Suppressor macrophage treated with lipopolysaccharide for 4 hours (primary cell): Measurements from ENCODE around the gene MTCH2.
"Not testable (repeated sequence)": the region's sequence is repeated elsewhere in the genome, so short reads cannot be mapped to it uniquely, and the experiment has no call there.

ENCODE experiments used
- DNase-seq: peaks from one replicate; pipeline ENCODE4 v3.0.0-alpha.2; 2020

MTCH2 gene

DNA sequence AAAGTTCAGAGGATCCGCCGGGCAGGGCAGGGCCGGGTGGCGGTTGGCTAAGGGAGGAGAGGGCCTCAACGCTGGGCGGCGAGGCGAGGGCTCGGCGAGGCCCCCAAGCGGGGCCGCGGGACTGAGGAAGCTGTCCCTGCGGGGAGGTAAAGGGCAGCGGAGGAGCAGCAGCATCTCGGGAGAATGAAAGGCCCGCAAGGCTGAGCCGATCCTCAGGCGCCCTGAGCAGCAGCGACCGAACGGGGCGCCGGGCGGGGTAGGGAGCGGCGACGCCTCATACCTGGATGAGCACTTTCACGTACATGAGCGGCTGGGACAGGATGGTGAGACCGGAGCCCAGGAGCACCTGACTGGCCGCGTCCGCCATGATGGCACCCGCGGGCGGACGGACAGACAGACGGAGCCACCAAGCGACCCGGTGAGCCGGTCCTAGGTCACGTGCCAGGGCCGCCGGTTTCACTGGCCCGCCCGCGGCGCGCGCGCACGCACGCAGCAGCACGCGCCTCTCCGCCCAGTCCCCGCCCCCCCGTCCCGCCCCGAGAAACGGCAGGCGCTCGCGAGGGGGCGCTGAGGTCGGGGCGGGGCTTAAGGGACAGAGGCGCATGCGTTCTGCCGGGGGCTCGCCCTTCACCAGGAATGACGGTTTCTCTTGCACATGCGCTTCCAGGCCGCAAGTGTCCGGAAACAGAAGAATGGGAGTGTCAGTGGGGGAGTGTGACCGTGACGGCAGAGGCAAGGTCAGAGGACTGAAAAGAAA, at the start of gene MTCH2:
TSS of gene MTCH2 (minus strand) at position 461 of the 757 bp plus-strand sequence. CDS start at position 367, 94 bp downstream.
- peak; percentile 99 for DNase-seq

GRCh38 chr11:47691979-47692378, 49.6 kb upstream of the MTCH2 start:
- no peak for DNase-seq

DNA sequence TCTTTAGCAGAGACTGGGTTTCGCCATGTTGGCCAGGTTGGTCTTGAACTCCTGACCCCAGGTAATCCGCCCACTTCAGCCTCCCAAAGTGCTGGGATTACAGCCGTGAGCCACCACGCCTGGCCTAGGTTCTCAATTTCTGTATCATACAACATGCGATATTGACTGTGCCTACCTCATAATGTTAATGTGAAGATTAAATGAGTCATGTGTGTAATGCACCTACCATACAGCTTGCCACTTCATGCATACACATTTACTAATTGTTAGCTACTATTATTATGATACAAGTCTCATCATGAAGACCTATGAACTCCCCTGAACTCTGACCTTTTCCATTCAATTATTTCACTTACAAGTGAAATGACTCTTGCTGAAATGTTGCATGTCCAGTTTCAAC, 47.1 kb upstream of the MTCH2 start:
- no peak for DNase-seq

GRCh38 chr11:47688991-47689390, 46.6 kb upstream of the MTCH2 start:
- DNase-seq: no peak

DNA sequence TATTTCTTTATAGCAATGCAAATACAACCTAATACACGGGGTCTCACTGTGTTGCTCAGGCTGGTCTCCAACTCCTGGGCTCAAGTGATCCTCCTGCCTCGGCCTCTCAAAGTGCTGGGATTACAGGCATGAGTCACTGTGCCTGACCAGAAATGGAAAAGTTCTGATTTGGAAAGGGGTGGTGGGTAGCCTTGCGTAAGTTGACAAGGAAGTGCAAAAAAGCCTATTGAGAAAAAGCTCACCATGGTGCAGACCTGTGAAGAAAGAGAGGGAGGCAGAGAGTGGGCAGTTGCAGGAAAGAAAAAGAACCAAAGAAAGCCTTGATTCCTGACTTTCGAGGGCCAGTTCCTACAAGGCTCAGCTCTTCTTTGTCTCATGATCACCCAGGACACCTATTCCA, 45.8 kb upstream of the MTCH2 start:
- peak; percentile 37 for DNase-seq

GRCh38 chr11:47686704-47687103, 44.3 kb upstream of the MTCH2 start:
- DNase-seq: not testable (repeated sequence)

GRCh38 chr11:47686151-47686550, 43.8 kb upstream of the MTCH2 start:
- DNase-seq: no peak

DNA sequence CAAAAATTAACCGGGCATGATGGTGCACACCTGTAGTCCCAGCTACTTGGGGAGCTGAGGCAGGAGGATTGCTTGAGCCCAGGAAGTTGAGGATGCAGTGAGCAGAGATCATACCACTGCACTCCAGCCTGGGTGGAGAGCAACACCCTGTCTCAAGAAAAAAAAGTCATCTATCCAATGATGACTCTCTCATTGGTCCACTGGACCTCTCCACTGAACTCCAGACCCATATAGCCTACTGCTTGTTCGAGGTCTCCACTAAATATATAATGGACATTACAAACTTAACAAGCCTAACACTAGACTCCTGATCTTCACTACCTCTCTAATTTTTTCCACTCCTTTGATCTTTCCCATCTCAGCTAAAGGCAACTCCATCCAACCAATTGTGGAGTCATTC, 33.5 kb upstream of the MTCH2 start:
- no peak for DNase-seq

GRCh38 chr11:47672283-47672730, 29.9 kb upstream of the MTCH2 start:
- no peak for DNase-seq

DNA sequence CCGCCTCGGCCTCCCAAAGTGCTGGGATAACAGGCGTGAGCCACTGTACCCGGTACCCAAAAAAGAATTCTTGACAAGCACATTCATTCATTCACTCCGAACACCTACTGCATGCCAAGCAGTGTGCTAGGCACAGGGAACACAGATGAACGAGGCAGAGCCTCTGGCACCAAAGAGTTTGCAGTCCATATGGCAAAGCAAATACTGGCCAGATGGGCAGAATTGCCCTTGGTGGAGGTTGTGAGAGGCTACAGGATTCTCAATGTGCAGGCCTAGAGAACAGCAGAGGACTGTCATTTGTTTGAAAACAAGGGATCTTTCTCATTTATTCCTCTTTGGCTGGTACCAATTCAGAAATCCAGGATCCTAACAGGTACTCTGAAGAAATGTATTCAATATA, 27.5 kb upstream of the MTCH2 start:
- DNase-seq: no peak

- no peak for DNase-seq
Measured at GRCh38 chr11:47668665-47669064, 26.3 kb upstream of the MTCH2 start.

DNA sequence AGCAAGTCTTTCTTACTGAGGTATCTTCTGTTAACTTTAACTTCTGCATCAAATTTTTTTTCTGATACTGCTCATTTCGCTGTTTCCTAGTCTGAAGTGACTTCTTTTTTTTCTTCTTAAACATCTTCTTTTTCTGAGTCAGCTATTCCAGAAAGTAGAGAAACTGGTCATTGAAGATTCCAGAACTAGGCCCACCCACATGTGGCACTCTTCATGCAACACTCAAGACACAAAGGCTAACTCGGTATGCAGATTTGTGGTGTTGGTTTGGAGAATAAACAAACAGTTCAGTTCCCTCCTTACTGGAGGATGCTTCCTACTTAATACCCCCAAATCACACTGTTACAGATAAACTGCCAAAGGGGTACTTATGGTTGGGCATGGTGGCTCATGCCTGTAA, 25.2 kb upstream of the MTCH2 start:
- peak; percentile 12 for DNase-seq

DNA sequence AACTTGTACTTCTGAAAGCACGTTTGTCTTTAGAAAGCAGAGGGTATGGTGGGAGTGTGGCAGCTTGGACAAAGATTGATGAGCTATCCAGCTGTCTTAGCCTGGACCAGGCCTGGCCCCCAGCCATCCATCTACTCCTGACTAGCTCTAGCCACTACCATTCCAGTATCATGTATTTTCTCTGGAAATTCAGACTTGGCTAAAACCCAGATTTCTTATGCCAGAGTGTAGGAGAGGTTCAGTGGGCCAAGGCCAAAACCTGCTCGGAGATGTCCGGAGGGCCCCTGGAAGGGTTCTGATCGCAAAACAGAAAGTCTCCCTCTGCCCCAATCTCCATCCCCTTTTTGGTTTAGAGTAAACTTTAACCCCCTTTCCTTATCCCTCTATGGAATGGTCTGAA, 24.8 kb upstream of the MTCH2 start:
- DNase-seq: no peak

- not testable (repeated sequence) for DNase-seq
Measured at GRCh38 chr11:47664936-47665335, 22.6 kb upstream of the MTCH2 start.

DNA sequence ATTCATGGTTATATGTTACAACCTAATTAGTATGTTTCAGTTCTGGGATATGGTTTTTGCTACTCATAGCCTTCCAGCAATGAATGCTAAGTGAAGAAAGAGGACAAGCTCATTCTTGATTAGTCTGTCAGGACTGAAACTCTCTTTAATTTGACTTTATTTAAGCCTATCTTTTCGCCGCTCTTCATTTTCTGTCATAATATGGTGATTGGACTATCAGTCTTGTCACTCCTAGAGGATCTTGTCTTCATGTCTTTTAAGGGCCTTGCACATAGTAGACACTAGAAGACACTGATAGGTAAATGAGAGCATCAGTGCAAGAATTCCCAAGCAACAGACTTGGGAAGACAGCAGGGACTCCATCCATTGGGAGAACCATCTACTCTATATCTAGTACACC, 18.9 kb upstream of the MTCH2 start:
- DNase-seq: no peak

DNA sequence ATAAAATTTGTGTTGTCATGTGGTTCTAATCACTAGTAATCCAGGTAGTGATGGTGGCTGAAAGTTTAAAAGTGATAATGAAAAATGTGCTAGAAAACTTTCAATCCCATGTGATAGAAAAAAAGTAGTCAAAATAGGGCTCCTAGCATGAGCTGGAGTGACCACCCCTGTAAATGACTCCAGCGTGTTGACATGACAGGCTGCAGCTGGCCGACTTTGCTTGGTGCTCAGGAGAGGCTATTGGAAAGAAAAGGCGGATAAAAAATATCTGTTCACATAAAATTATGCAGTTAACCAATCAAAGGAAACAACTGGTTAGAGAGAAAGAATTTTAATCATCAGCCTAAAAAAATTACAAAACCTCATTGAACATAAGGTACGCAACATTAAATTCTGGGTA, 16.9 kb upstream of the MTCH2 start:
- no peak for DNase-seq

GRCh38 chr11:47656260-47656885, 14.0 kb upstream of the MTCH2 start:
- DNase-seq: no peak

DNA sequence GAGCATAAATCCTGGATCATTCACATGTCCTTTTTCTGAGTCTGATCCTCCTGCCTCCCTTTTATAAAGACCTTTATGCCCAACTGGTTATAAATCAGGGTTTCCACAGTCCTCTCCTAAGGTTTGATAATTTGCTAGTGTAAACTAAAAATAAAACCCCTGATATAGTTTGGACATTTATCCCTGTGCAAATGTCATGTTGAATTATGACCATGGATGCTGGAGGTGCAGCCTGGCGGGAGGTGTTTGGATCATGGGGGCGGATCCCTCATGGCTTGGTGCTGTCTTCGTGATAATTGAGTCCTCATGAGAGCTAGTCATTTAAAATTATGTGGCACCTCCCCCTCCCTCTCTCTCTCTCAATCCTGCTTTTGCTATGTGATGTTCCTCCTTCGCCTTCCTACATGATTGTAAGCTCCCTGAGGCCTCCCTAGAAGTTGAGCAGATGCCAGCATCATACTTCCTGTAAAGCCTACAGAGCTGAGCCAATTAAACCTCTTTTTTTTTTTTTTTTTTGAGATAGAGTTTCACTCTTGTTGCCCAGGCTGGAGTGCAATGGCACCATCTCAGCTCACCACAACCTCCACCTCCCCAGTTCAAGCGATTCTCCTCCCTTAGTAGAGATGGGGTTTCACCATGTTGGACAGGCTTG, 9.6 kb upstream of the MTCH2 start:
- DNase-seq: no peak

DNA sequence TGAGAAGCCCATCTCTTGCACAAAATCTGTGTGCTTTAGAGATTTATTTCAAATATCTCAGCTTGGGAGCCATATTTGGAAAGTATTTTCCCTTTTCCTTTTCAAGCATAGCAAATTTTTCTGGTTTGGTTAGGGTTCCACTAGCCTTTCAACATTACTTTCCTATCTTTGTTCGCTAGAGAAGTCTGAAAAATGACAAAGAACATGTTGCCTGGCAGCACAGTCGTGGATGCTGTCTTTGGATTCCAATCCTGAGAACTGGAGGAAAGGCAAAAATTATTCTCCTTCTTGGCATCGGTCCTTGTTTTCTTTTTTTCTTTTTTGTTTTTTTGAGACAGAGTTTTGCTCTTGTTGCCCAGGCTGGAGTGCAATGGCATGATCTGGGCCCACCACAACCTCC, 6.9 kb upstream of the MTCH2 start:
- DNase-seq: no peak

DNA sequence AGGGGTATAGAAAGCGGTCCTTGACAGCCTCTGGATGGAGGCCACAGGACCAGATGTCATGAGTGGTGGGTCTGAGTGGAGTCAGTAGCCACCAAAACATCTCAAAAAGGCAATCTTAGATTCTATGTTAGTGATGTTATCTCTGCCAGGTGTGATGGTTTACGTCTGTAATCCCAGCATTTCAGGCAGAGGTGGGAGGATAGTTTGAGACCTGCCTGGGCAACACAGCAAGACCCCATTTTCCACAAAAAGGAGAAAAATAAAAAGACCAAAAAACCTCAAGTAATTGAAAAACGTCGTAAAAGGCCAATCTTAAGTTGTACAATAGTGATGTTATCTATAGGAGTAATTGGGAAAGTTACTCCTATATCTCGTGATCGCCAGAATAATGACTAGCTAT, 3.7 kb upstream of the MTCH2 start:
- no peak for DNase-seq

- DNase-seq: no peak
Measured at GRCh38 chr11:47645500-47645899, 3.1 kb upstream of the MTCH2 start.

- no peak for DNase-seq
Measured at GRCh38 chr11:47641600-47642098, 710 bp downstream of the MTCH2 start.

GRCh38 chr11:47640506-47640905, 1.9 kb downstream of the MTCH2 start:
- DNase-seq: not testable (repeated sequence)

DNA sequence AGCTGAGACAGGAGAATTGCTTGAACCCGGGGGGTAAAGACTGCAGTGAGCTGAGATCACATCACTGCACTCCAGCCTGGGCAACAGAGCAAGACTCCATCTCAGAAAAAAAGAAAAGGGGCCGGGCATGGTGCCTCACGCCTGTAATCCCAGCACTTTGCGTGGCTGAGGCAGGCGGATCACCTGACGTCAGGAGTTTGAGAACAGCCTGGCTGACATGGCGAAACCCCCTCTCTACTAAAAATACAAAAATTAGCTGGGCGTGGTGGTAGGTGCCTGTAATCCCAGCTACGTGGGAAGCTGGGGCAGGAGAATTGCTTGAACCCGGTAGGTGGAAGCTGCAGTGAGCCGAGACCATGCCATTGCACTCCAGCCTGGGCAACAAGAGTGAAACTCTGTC, 6.0 kb downstream of the MTCH2 start:
- DNase-seq: not testable (repeated sequence)
